RWPE1 (cell line): ENCODE data around the gene PDLIM7.
A peak's percentile ranks its signal among the peaks of the same experiment; 100 is the strongest.

Experiments used
- CTCF ChIA-PET: fragments of 350-600 bp; sonication (Branson Sonifier 250); formaldehyde crosslinking; extraction: SDS; loops from one replicate; lab custom pipeline; 2021; lab: Yijun Ruan, JAX
- POLR2A ChIA-PET: fragments of 400-600 bp; formaldehyde crosslinking; extraction: SDS; loops from one replicate; lab custom pipeline; 2020; ENCODE audit warnings: antibody characterized with exemption; ENCODE audit not compliant: low non-redundant PET; lab: Yijun Ruan, JAX
- DNase-seq: peaks from one replicate; pipeline ENCODE4 v3.0.0; 2012; ENCODE audit warnings: low spot score
- H3K27ac ChIP-seq: fragments of 450-650 bp; 2 replicates; pipeline ENCODE4 v1.5.1; 2017
- CTCF ChIP-seq: fragments of 450-650 bp; conservative IDR thresholded peaks from 2 replicates; pipeline ENCODE4 v1.5.1; 2017; ENCODE audit warnings: low read depth, mild to moderate bottlenecking

PDLIM7 gene

GRCh38 chr5:177457852-177458681 lies 39.3 kb downstream of the PDLIM7 start:
- no peak for DNase-seq
- ChIA-PET POLR2A (interaction anchor here (1.6 kb wide), 1 partner anchor 54 kb away, joined by 6 read pairs; no protein-coding TSS in a partner anchor), CTCF (interaction anchor here (0.7 to 11.5 kb wide), 5 partner anchors 14 to 363 kb away, joined by 4 to 210 read pairs (median 4); partner anchors contain the start of gene PFN3)

GRCh38 chr5:177456976-177457851 lies 40.2 kb downstream of the PDLIM7 start:
- POLR2A ChIA-PET = interaction anchor here (1.6 kb wide), 1 partner anchor 53 kb away, joined by 6 read pairs; no protein-coding TSS in a partner anchor
- CTCF ChIA-PET = interaction anchor here (0.5 to 11.5 kb wide), 15 partner anchors 9 to 148 kb away, joined by 3 to 210 read pairs (median 4); partner anchors contain the start of genes GRK6 and PFN3
- TF ChIP-seq CTCF = peak; percentile 56
- peak; percentile 99 for DNase-seq
- peak overlapping the region; percentile 84 for H3K27ac ChIP-seq

More at GRCh38 chr5:177457852-177458681, 39.3 kb downstream of the PDLIM7 start:
- TF ChIP-seq CTCF = no peak
- peak overlapping the region; percentile 26 for H3K27ac ChIP-seq

- CTCF ChIA-PET = interaction anchor here (0.7 to 11.5 kb wide), 10 partner anchors 9 to 147 kb away, joined by 3 to 210 read pairs (median 5); partner anchors contain the start of genes GRK6 and PFN3
- TF ChIP-seq CTCF = peak; percentile 76
- POLR2A ChIA-PET = interaction anchor here (1.6 kb wide), 1 partner anchor 52 kb away, joined by 6 read pairs; no protein-coding TSS in a partner anchor
- no peak for DNase-seq
- peak overlapping the region; percentile 84 for H3K27ac ChIP-seq
Measured at GRCh38 chr5:177456591-177456964, 40.8 kb downstream of the PDLIM7 start.

- peak; percentile 99 for DNase-seq
- CTCF ChIA-PET = interaction anchor here (0.7 to 11.5 kb wide), 24 partner anchors 11 to 148 kb away, joined by 3 to 210 read pairs (median 5); partner anchors contain the start of genes GRK6, MXD3, PFN3 and TMED9
- H3K27ac ChIP-seq = peak overlapping the region; percentile 84
- peak; percentile 97 for TF ChIP-seq CTCF
- POLR2A ChIA-PET = interaction anchor here (0.6 to 2.5 kb wide), 3 partner anchors 30 to 67 kb away, joined by 3 to 20 read pairs (median 7); partner anchors contain the start of gene GRK6
Measured at GRCh38 chr5:177455661-177456590, 41.5 kb downstream of the PDLIM7 start.

- peak; percentile 84 for DNase-seq
- TF ChIP-seq CTCF = peak; percentile 78
- CTCF ChIA-PET = interaction anchor here (0.6 to 11.5 kb wide), 32 partner anchors 8 to 684 kb away, joined by 3 to 210 read pairs (median 5); partner anchors contain the start of genes GRK6, MXD3, PFN3 and RGS14
- POLR2A ChIA-PET = interaction anchor here (1.9 to 2.5 kb wide), 2 partner anchors 29 to 51 kb away, joined by 7 to 20 read pairs; partner anchors contain the start of gene GRK6
- peak overlapping the region; percentile 84 for H3K27ac ChIP-seq
Measured at GRCh38 chr5:177455036-177455660, 42.3 kb downstream of the PDLIM7 start.
